SK-N-SH (cell line): Measurements from ENCODE around the gene RASGRF2. TPM values are rescaled to one million over a fixed set of nuclear protein-coding genes. Genes with fewer than 3 reads are reported as not detected.

Experiments used
- CTCF ChIA-PET: fragments of 300-600, 350-600 bp; formaldehyde crosslinking; extraction: SDS; loops from one replicate; lab custom pipeline; 2021; lab: Yijun Ruan, JAX
- POLR2A ChIA-PET: fragments of 350-600 bp; sonication (Branson Sonifier 250); formaldehyde crosslinking; extraction: SDS; loops from one replicate; lab custom pipeline; 2020; ENCODE audit warnings: antibody characterized with exemption, inconsistent platforms; lab: Yijun Ruan, JAX
- DNase-seq: peaks from one replicate; pipeline ENCODE4 v3.0.0; 2012
- H2AFZ ChIP-seq: fragments of 200-600 bp; sonication (generic); 2 replicates; pipeline ENCODE4 v1.8.1; 2016; ENCODE audit warnings: antibody characterized with exemption, mild to moderate bottlenecking, low read depth
- H3F3A ChIP-seq: fragments of 200-600 bp; sonication (generic); replicated peaks from 2 replicates; pipeline ENCODE3; 2016; ENCODE audit warnings: antibody characterized with exemption, mild to moderate bottlenecking; ENCODE audit not compliant: insufficient read depth
- H3K27ac ChIP-seq, 2 experiments: fragments of 200-500 bp in 1 of 2; fragments of 200-600 bp in 1 of 2; sonication (Bioruptor generic) in 1 of 2; sonication (generic), shearing (Covaris generic) in 1 of 2; 2 replicates each; pipeline versions ENCODE4 v1.5.1 to v1.6.1; 2014 to 2016; ENCODE audit warnings: low read depth in 2 of 2, inconsistent platforms in 1 of 2, low read length in 1 of 2, mild to moderate bottlenecking in 1 of 2, mixed read lengths in 1 of 2
- H3K27me3 ChIP-seq: fragments of 200-600 bp; sonication (generic), shearing (Covaris generic); 2 replicates; pipeline ENCODE4 v1.6.1; 2016; ENCODE audit warnings: mixed run types; ENCODE audit not compliant: insufficient read depth
- H3K36me3 ChIP-seq, 2 experiments: fragments of 200-500 bp in 1 of 2; fragments of 200-600 bp in 1 of 2; sonication (Bioruptor generic) in 1 of 2; sonication (generic) in 1 of 2; replicated peaks in 1 of 2; 2 replicates each; pipeline versions ENCODE3 to v1.5.1; 2014 to 2016; ENCODE audit warnings: low read length in 1 of 2, mild to moderate bottlenecking in 1 of 2; ENCODE audit not compliant: insufficient read depth in 2 of 2, control insufficient read depth in 1 of 2
- H3K4me1 ChIP-seq, 2 experiments: fragments of 200-500 bp in 1 of 2; fragments of 200-600 bp in 1 of 2; sonication (Bioruptor generic) in 1 of 2; sonication (generic), shearing (Covaris generic) in 1 of 2; 2 replicates each; pipeline versions ENCODE4 v1.5.1 to v1.6.1; 2014 to 2016; ENCODE audit warnings: low read depth in 1 of 2, low read length in 1 of 2, mixed run types in 1 of 2; ENCODE audit not compliant: insufficient read depth in 2 of 2, control insufficient read depth in 1 of 2
- H3K4me2 ChIP-seq: fragments of 200-600 bp; sonication (generic), shearing (Covaris generic); 2 replicates; pipeline ENCODE4 v1.6.1; 2017; ENCODE audit warnings: mixed run types
- H3K4me3 ChIP-seq, 2 experiments: fragments of 200-500 bp in 1 of 2; fragments of 200-600 bp in 1 of 2; sonication (Bioruptor generic) in 1 of 2; sonication (generic), shearing (Covaris generic) in 1 of 2; 2 replicates each; pipeline versions ENCODE4 v1.5.1 to v1.8.1; 2014 to 2016; ENCODE audit warnings: low read depth in 2 of 2, inconsistent platforms in 1 of 2, low read length in 1 of 2, mild to moderate bottlenecking in 1 of 2, mixed read lengths in 1 of 2, moderate library complexity in 1 of 2
- H3K79me2 ChIP-seq: fragments of 200-600 bp; sonication (generic); 2 replicates; pipeline ENCODE4 v1.8.1; 2017; ENCODE audit warnings: mild to moderate bottlenecking; ENCODE audit not compliant: insufficient read depth
- H3K9ac ChIP-seq: fragments of 200-600 bp; sonication (generic); 2 replicates; pipeline ENCODE4 v1.6.1; 2017; ENCODE audit warnings: mixed run types
- H3K9me2 ChIP-seq: fragments of 200-600 bp; sonication (generic); 2 replicates; pipeline ENCODE4 v1.6.1; 2017; ENCODE audit warnings: mixed run types
- H3K9me3 ChIP-seq: fragments of 200-600 bp; sonication (generic); 2 replicates; pipeline ENCODE4 v1.6.1; 2017; ENCODE audit warnings: mixed run types, mild to moderate bottlenecking, moderate library complexity
- H4K20me1 ChIP-seq: fragments of 200-600 bp; sonication (generic); 2 replicates; pipeline ENCODE4 v1.6.1; 2017; ENCODE audit warnings: mild to moderate bottlenecking, mixed run types; ENCODE audit not compliant: insufficient read depth
- CHD2 ChIP-seq: fragments of 150-350 bp; IDR thresholded peaks from 2 replicates; pipeline ENCODE4 v1.6.1; 2018; ENCODE audit warnings: low read length; ENCODE audit not compliant: partially characterized antibody
- ELF1 ChIP-seq: IDR thresholded peaks from 2 replicates; pipeline ENCODE4 v1.4.0; 2012
- FOXJ3 ChIP-seq: sonication (generic); formaldehyde crosslinking; IDR thresholded peaks from 2 replicates; pipeline ENCODE4 v1.5.1; 2020; ENCODE audit warnings: mild to moderate bottlenecking, missing genetic modification reagents
- GABPA ChIP-seq: IDR thresholded peaks from 2 replicates; pipeline ENCODE4 v1.4.0; 2012; ENCODE audit warnings: low read depth, mild to moderate bottlenecking
- GATA2 ChIP-seq: sonication (generic); formaldehyde crosslinking; IDR thresholded peaks from 2 replicates; pipeline ENCODE4 v1.5.0; 2020; ENCODE audit warnings: mild to moderate bottlenecking, missing genetic modification reagents
- MEF2A ChIP-seq: IDR thresholded peaks from 2 replicates; pipeline ENCODE4 v1.4.0; 2012; ENCODE audit warnings: low read depth, borderline replicate concordance
- NRF1 ChIP-seq: IDR thresholded peaks from 2 replicates; pipeline ENCODE4 v1.6.1; 2012; ENCODE audit warnings: low read depth, mild to moderate bottlenecking, low read length
- PBX3 ChIP-seq: IDR thresholded peaks from 2 replicates; pipeline ENCODE4; 2012
- RAD21 ChIP-seq: IDR thresholded peaks from 2 replicates; pipeline ENCODE4 v1.6.1; 2012; ENCODE audit warnings: mild to moderate bottlenecking, low read length
- RCOR1 ChIP-seq: fragments of 150-350 bp; IDR thresholded peaks from 2 replicates; pipeline ENCODE4 v1.6.1; 2017; ENCODE audit warnings: antibody characterized with exemption, low read length
- RFX5 ChIP-seq: IDR thresholded peaks from 2 replicates; pipeline ENCODE4 v1.6.1; 2012; ENCODE audit warnings: mild to moderate bottlenecking, improper control_type of control experiment, low read length
- SIN3A ChIP-seq: IDR thresholded peaks from 2 replicates; pipeline ENCODE4 v1.6.1; 2012; ENCODE audit warnings: low read depth, mild to moderate bottlenecking, low read length, moderate library complexity, borderline replicate concordance
- SMC3 ChIP-seq: IDR thresholded peaks from 2 replicates; pipeline ENCODE4 v1.6.1; 2012; ENCODE audit warnings: low read depth, low read length, improper control_type of control experiment
- TCF12 ChIP-seq: IDR thresholded peaks from 2 replicates; pipeline ENCODE4 v1.4.0; 2012
- USF1 ChIP-seq: IDR thresholded peaks from 2 replicates; pipeline ENCODE4 v1.4.0; 2012; ENCODE audit warnings: low read depth, borderline replicate concordance
- USF2 ChIP-seq: fragments of 150-350 bp; IDR thresholded peaks from 2 replicates; pipeline ENCODE4 v1.6.1; 2017; ENCODE audit warnings: antibody characterized with exemption, low read length, low read depth, borderline replicate concordance
- YY1 ChIP-seq: IDR thresholded peaks from 2 replicates; pipeline ENCODE4 v1.4.0; 2012; ENCODE audit warnings: low read depth, mild to moderate bottlenecking
- WGBS: methylation state at CpG from one replicate; pipeline ENCODE4 v1.1.6; 2017; ENCODE audit warnings: low lambda C conversion rate; 5-methylcytosine and 5-hydroxymethylcytosine counted together
- polyA plus RNA-seq, 3 experiments: library from polyadenylated mRNA; depleted of rRNA; stranded (reverse); fragments of >200 nt; gene quantifications; 2 replicates each; pipeline ENCODE4 v1.2.3, GENCODE V29; 2012
- TF ChIP-seq, protein P1 (sequence below): fragments of 150-350 bp; IDR thresholded peaks from 2 replicates; pipeline ENCODE4 v1.6.1; 2016; ENCODE audit warnings: mild to moderate bottlenecking, low read depth, low read length
- TF ChIP-seq, protein P2 (sequence below): IDR thresholded peaks from 2 replicates; pipeline ENCODE4 v1.6.1; 2012; ENCODE audit warnings: mild to moderate bottlenecking, low read depth, low read length, moderate library complexity
- TF ChIP-seq, protein P3 (sequence below): IDR thresholded peaks from 2 replicates; pipeline ENCODE4 v1.4.0; 2012; ENCODE audit warnings: low read depth

The RASGRF2 gene
- polyA plus RNA-seq, 1 of the 3 experiments (the other 2 are of a cell fraction): under 0.01 TPM

- H3K9ac ChIP-seq: no peak overlapping the region
- no peaks in the 10 kb centered on the region for H3F3A ChIP-seq
- no peak overlapping the region for H3K4me2 ChIP-seq
- no peak overlapping the region for H3K27ac ChIP-seq
- H3K79me2 ChIP-seq: no peaks in the 10 kb centered on the region
- 50% methylated on average over 1 of the region's 1 CpG for WGBS
- ChIA-PET POLR2A (no interaction called here), CTCF (interaction anchor here (3.3 kb wide), 1 partner anchor 14 kb away, joined by 16 read pairs; no protein-coding TSS in a partner anchor)
- H2AFZ ChIP-seq: no peak overlapping the region
- no peaks in the 10 kb centered on the region for H3K27me3 ChIP-seq
- TF ChIP-seq, protein P1, sequence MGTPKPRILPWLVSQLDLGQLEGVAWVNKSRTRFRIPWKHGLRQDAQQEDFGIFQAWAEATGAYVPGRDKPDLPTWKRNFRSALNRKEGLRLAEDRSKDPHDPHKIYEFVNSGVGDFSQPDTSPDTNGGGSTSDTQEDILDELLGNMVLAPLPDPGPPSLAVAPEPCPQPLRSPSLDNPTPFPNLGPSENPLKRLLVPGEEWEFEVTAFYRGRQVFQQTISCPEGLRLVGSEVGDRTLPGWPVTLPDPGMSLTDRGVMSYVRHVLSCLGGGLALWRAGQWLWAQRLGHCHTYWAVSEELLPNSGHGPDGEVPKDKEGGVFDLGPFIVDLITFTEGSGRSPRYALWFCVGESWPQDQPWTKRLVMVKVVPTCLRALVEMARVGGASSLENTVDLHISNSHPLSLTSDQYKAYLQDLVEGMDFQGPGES: no peak
- TF ChIP-seq ELF1 (no peak), CHD2 (no peak), FOXJ3 (no peak), GABPA (no peak), SIN3A (no peak), USF1 (no peak), PBX3 (no peak), GATA2 (CRISPR knock-in tag) (no peak), USF2 (no peak), RCOR1 (no peak), TCF12 (no peak), NRF1 (no peak), RAD21 (no peak), SMC3 (no peak), YY1 (no peak), RFX5 (no peak), MEF2A (no peak)
- TF ChIP-seq, protein P2, sequence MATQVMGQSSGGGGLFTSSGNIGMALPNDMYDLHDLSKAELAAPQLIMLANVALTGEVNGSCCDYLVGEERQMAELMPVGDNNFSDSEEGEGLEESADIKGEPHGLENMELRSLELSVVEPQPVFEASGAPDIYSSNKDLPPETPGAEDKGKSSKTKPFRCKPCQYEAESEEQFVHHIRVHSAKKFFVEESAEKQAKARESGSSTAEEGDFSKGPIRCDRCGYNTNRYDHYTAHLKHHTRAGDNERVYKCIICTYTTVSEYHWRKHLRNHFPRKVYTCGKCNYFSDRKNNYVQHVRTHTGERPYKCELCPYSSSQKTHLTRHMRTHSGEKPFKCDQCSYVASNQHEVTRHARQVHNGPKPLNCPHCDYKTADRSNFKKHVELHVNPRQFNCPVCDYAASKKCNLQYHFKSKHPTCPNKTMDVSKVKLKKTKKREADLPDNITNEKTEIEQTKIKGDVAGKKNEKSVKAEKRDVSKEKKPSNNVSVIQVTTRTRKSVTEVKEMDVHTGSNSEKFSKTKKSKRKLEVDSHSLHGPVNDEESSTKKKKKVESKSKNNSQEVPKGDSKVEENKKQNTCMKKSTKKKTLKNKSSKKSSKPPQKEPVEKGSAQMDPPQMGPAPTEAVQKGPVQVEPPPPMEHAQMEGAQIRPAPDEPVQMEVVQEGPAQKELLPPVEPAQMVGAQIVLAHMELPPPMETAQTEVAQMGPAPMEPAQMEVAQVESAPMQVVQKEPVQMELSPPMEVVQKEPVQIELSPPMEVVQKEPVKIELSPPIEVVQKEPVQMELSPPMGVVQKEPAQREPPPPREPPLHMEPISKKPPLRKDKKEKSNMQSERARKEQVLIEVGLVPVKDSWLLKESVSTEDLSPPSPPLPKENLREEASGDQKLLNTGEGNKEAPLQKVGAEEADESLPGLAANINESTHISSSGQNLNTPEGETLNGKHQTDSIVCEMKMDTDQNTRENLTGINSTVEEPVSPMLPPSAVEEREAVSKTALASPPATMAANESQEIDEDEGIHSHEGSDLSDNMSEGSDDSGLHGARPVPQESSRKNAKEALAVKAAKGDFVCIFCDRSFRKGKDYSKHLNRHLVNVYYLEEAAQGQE: no peak
- TF ChIP-seq, protein P3, sequence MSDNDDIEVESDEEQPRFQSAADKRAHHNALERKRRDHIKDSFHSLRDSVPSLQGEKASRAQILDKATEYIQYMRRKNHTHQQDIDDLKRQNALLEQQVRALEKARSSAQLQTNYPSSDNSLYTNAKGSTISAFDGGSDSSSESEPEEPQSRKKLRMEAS: no peak
- peaks cover 0 to 4% of the 10 kb centered on the region in 2 experiments; a peak in 2 of 4 replicates for H3K4me1 ChIP-seq
- H3K36me3 ChIP-seq: no peaks in the 10 kb centered on the region
- H3K9me2 ChIP-seq: 0 out of 2 replicates have a peak, but pooled peaks cover 5% of the 10 kb centered on the region
- no peak overlapping the region for H3K4me3 ChIP-seq
- no peak for DNase-seq
- peaks cover 11% of the 10 kb centered on the region; the same call in 1 of the 2 replicates for H3K9me3 ChIP-seq
- no peaks in the 10 kb centered on the region for H4K20me1 ChIP-seq
These were observed 191.4 kb downstream of the RASGRF2 start for GRCh38 chr5:81151546-81151945.
